GM21447 (cell line): ENCODE data around the gene PSAT1.

Source experiments
- ATAC-seq: cut with Tn5 transposase; IDR thresholded peaks from one replicate; pipeline ENCODE4 v1.9.1; 2021; ENCODE audit not compliant: unreplicated experiment

The PSAT1 gene

GRCh38 chr9:78358329-78359051, 61.6 kb downstream of the PSAT1 start:
- no peak for ATAC-seq

DNA sequence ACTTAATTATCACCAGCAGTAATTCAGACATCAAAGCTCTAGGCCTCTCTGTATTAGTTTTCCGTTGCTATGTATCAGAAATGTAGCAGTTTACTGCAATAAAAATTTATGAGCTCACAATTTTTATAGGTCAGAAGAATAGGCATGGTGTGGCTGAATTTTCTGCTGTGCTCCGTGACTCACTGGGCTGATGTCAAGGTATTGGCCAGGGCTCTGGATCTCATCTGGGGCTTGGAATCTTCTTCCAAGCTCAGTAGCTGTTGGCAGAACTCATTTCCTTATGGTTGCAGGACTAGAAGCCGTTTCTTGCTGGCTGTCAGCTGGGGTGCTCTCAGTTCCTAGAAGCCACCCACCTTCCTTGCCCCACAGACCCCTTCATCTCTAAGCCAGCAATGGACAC, 66.3 kb downstream of the PSAT1 start:
- ATAC-seq, result no peak

- ATAC-seq, result no peak
Measured at GRCh38 chr9:78365748-78366697, 69.1 kb downstream of the PSAT1 start.

GRCh38 chr9:78366827-78367226, 69.9 kb downstream of the PSAT1 start:
- no peak for ATAC-seq

DNA sequence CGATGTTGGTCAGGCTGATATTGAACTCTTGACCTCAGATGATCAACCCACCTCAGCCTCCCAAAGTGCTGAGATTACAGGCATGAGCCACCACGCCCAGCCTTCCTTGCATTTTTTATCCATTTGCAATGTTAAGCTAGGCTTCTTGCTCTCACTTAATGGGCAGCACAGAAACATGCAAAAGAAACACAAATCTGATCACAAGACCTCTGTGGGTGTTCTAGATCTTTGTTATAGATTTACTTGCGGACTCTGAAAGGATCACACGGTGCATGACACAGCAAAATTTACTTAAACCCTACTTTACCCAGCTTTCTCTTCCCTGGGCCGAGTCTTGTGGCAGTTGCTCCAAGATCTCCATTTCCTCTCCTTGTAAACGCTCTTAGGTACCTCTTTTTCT, 71.3 kb downstream of the PSAT1 start:
- no peak for ATAC-seq

- peak; percentile 78 for ATAC-seq
Measured at GRCh38 chr9:78369639-78370219, 72.8 kb downstream of the PSAT1 start.

DNA sequence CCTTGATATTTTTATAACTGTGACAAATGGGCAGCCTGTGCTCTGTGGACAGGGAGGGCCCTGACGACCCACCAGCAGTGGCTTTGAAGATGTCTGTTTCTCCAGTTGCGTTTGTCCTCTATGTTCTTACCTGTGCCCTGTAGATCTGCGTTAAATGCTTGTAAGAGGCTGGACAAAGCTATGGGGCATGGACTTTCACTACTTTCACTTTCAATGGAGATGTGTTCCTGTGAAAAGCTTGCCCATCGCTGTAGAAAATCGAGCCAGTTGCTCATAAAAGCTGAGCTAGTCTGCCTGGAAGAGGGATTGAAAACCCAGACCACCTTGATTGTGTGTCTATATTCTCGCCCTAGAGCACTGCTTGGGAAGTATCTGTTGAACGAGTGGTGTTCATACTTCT, 74.1 kb downstream of the PSAT1 start:
- ATAC-seq, result no peak

- ATAC-seq, result no peak
Measured at GRCh38 chr9:78371981-78372380, 75.1 kb downstream of the PSAT1 start.
